Endothelial cell of umbilical vein (primary cell): ENCODE measurements around the gene KIRREL1.

Source experiments
- EZH2 ChIP-seq: IDR thresholded peaks from 2 replicates; pipeline ENCODE4 v1.6.1; 2012; ENCODE audit warnings: borderline replicate concordance, low read depth, mild to moderate bottlenecking, moderate library complexity, low read length, inconsistent platforms; ENCODE audit not compliant: severe bottlenecking
- FOS ChIP-seq: IDR thresholded peaks from 2 replicates; pipeline ENCODE4 v1.6.1; 2011; ENCODE audit warnings: mild to moderate bottlenecking, low read length, moderate library complexity, borderline replicate concordance; ENCODE audit not compliant: insufficient read depth
- GATA2 ChIP-seq: IDR thresholded peaks from 2 replicates; pipeline ENCODE4 v1.7.0; 2011; ENCODE audit warnings: low read depth, mild to moderate bottlenecking, moderate library complexity, mixed read lengths, low read length; ENCODE audit not compliant: insufficient read length, insufficient read depth
- JUN ChIP-seq: IDR thresholded peaks from 2 replicates; pipeline ENCODE4 v1.6.1; 2011; ENCODE audit warnings: borderline replicate concordance, low read depth; ENCODE audit not compliant: insufficient read length, insufficient read depth
- POLR2A ChIP-seq: IDR thresholded peaks from 2 replicates; pipeline ENCODE4 v1.6.1; 2012; ENCODE audit warnings: low read depth, mild to moderate bottlenecking, control low read depth, low read length
- POLR2AphosphoS5 ChIP-seq: IDR thresholded peaks from 2 replicates; pipeline ENCODE4 v1.6.1; 2012; ENCODE audit warnings: low read depth, mild to moderate bottlenecking, control low read depth, low read length, moderate library complexity; ENCODE audit not compliant: insufficient read depth
- TF ChIP-seq, protein P1 (sequence below), 2 donors: IDR thresholded peaks; 1 replicate in 1 of 2; 2 replicates in 1 of 2; pipeline ENCODE4 v1.5.1; 2011; ENCODE audit warnings: low read length in 2 of 2, mild to moderate bottlenecking in 2 of 2, moderate library complexity in 2 of 2, control low read depth in 1 of 2, inconsistent platforms in 1 of 2, low read depth in 1 of 2; ENCODE audit not compliant: insufficient read depth in 1 of 2; ENCODE audit errors: extremely low read depth in 1 of 2
- TF ChIP-seq, protein P2 (sequence below): IDR thresholded peaks from 2 replicates; pipeline ENCODE4 v1.6.1; 2011; ENCODE audit not compliant: insufficient read depth, insufficient read length

DNA sequence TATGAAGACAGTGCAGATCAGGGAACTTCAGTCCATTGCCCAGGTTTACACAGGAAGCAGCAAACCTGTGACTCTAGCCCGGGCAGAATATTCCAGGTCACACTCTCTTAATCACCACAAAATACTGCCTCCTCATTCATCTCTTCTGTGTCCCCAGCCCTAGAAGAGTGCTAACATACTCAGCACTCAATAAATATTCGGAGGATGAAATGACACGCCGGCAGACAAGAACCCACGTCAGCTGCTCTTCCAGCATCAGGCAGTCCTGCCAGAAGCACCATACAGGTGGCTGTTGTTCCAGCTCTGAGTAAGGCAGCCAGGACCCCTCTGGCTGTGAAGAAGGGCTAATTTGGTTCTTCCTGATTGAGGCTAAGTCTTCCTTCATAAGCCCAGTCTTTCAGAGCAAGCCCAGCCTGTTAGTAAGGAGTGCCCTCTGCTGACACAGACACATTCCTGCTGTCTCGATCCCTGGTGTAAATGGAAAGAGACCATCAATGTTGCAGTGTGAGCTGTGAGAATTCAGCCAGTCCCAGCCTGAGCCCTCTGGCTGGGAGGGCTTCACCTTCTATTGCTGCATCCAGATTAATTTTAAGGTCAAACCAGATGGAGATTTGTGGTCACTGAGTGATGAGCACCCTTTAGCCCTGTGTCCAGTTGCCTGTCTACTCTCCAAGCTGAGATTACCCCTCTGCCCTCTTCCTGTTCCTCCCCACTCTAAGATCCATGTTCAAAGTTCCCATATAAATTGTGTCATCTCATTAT lies 45.0 kb upstream of the KIRREL1 start:
- no peak for TF ChIP-seq FOS
- TF ChIP-seq, protein P1, sequence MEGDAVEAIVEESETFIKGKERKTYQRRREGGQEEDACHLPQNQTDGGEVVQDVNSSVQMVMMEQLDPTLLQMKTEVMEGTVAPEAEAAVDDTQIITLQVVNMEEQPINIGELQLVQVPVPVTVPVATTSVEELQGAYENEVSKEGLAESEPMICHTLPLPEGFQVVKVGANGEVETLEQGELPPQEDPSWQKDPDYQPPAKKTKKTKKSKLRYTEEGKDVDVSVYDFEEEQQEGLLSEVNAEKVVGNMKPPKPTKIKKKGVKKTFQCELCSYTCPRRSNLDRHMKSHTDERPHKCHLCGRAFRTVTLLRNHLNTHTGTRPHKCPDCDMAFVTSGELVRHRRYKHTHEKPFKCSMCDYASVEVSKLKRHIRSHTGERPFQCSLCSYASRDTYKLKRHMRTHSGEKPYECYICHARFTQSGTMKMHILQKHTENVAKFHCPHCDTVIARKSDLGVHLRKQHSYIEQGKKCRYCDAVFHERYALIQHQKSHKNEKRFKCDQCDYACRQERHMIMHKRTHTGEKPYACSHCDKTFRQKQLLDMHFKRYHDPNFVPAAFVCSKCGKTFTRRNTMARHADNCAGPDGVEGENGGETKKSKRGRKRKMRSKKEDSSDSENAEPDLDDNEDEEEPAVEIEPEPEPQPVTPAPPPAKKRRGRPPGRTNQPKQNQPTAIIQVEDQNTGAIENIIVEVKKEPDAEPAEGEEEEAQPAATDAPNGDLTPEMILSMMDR (IDR thresholded peaks at IDR 0.05; ENCODE audit: extremely low read depth in 1 of 2, insufficient read depth in 1 of 2, low read depth in 1 of 2, low read length in 2 of 2) = peak in 1 of 2 donors; percentile 14
- no peak for TF ChIP-seq POLR2A
- TF ChIP-seq POLR2AphosphoS5 = no peak
- no peak for TF ChIP-seq EZH2
- no peak for TF ChIP-seq GATA2
- TF ChIP-seq JUN = no peak
- TF ChIP-seq, protein P2, sequence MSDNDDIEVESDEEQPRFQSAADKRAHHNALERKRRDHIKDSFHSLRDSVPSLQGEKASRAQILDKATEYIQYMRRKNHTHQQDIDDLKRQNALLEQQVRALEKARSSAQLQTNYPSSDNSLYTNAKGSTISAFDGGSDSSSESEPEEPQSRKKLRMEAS = no peak
